Vagina (tissue), 2 donors: ENCODE results near the gene RCAN3.

Source experiments
- POLR2A ChIP-seq, 2 donors: fragments of 450-650 bp; IDR thresholded peaks; one replicate each; pipeline ENCODE4 v1.6.1; 2017; ENCODE audit warnings: antibody characterized with exemption in 2 of 2, mild to moderate bottlenecking in 2 of 2, moderate library complexity in 2 of 2
- TF ChIP-seq, protein P1 (sequence below), 3 experiments: fragments of 450-650 bp in 2 of 3; fragments of 200-600 bp in 1 of 3; sonication (generic) in 1 of 3; IDR thresholded peaks; one replicate each; pipeline ENCODE4 v1.5.1; 2017 to 2019; ENCODE audit warnings: antibody characterized with exemption in 3 of 3, mild to moderate bottlenecking in 2 of 3, moderate library complexity in 2 of 3

DNA sequence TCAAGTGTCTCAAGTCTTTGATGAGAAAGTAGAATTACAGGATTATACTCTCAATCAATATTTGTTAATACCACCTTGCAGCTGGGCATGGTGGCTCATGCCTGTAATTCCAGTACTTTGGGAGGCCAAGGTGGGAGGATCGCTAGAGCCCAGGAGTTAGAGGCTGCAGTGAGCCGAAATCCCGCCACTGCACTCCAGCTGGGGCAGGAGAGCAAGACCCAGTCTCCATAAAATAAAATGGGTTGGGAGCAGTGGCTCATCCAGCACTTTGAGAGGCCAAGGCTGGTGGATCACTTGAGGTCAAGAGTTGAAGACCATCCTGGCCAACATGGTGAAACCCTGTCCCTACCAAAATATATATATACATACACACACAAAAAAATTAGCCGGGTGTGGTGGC is 52.1 kb downstream of the RCAN3 start:
- TF ChIP-seq, protein P1, sequence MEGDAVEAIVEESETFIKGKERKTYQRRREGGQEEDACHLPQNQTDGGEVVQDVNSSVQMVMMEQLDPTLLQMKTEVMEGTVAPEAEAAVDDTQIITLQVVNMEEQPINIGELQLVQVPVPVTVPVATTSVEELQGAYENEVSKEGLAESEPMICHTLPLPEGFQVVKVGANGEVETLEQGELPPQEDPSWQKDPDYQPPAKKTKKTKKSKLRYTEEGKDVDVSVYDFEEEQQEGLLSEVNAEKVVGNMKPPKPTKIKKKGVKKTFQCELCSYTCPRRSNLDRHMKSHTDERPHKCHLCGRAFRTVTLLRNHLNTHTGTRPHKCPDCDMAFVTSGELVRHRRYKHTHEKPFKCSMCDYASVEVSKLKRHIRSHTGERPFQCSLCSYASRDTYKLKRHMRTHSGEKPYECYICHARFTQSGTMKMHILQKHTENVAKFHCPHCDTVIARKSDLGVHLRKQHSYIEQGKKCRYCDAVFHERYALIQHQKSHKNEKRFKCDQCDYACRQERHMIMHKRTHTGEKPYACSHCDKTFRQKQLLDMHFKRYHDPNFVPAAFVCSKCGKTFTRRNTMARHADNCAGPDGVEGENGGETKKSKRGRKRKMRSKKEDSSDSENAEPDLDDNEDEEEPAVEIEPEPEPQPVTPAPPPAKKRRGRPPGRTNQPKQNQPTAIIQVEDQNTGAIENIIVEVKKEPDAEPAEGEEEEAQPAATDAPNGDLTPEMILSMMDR (IDR thresholded peaks at IDR 0.05): no peak
- TF ChIP-seq POLR2A (IDR thresholded peaks at IDR 0.05): no peak
